HCT116 (cell line): ENCODE measurements around the gene C19orf38. TPM values are rescaled to one million over a fixed set of nuclear protein-coding genes. Genes with fewer than 3 reads are reported as not detected.

ENCODE experiments used
- ATAC-seq: fragments of 200-7000 bp; cut with Tn5 transposase; 2 replicates; pipeline ENCODE4 v1.9.1; 2020; ENCODE audit warnings: mild to moderate bottlenecking, moderate library complexity
- BruUV-seq: library from RNA; stranded (reverse); fragments of 400-500 nt; replicated peaks from 2 replicates; lab custom pipeline; 2021; lab: Mats Ljungman, UMichigan
- CTCF ChIA-PET: fragments of 300-600 bp; sonication (Branson Sonifier 250); formaldehyde crosslinking; loops from one replicate; lab custom pipeline; 2021; ENCODE audit warnings: antibody characterized with exemption; lab: Charles Lee
- POLR2A ChIA-PET: fragments of 300-600, 350-600 bp; sonication (Branson Sonifier 250); formaldehyde crosslinking; loops from one replicate; lab custom pipeline; 2021; ENCODE audit warnings: antibody characterized with exemption; lab: Charles Lee
- RAD21 ChIA-PET, 2 experiments: fragments of 300-600 bp; sonication (Branson Sonifier 250); formaldehyde crosslinking; loops; one replicate each; lab custom pipeline; 2023; ENCODE audit warnings: low total read pairs in 2 of 2; ENCODE audit not compliant: uncharacterized antibody in 2 of 2, unreplicated experiment in 2 of 2, low non-redundant PET in 1 of 2; lab: Charles Lee
- DNase-seq: peaks from one replicate; pipeline ENCODE4 v3.0.0-alpha.2; 2010; ENCODE audit warnings: low read depth, low spot score
- H2AFZ ChIP-seq: fragments of 200-600 bp; shearing (Covaris generic), sonication (generic); 2 replicates; pipeline ENCODE4 v1.6.1; 2017; ENCODE audit warnings: low read depth, mixed run types, mixed read lengths, antibody characterized with exemption, low read length; ENCODE audit not compliant: poor library complexity, severe bottlenecking
- H3K27ac ChIP-seq: 2 replicates; pipeline ENCODE4 v1.5.1; 2012; ENCODE audit warnings: low read depth, low read length
- H3K27me3 ChIP-seq: fragments of 200-600 bp; sonication (generic); 2 replicates; pipeline ENCODE4 v1.6.1; 2016; ENCODE audit warnings: mixed run types, low read length, mixed read lengths; ENCODE audit not compliant: insufficient read depth
- H3K36me3 ChIP-seq, 2 experiments: fragments of 200-500 bp in 1 of 2; fragments of 200-600 bp in 1 of 2; sonication (Bioruptor generic) in 1 of 2; sonication (generic) in 1 of 2; 2 replicates each; pipeline versions ENCODE4 v1.5.1 to v1.6.1; 2014 to 2016; ENCODE audit warnings: low read length in 2 of 2, inconsistent platforms in 1 of 2, mixed read lengths in 1 of 2, mixed run types in 1 of 2; ENCODE audit not compliant: insufficient read depth in 2 of 2, control insufficient read depth in 1 of 2
- H3K4me1 ChIP-seq, 2 experiments: fragments of 200-600 bp in 1 of 2; sonication (generic) in 1 of 2; 2 replicates each; pipeline versions ENCODE4 v1.5.1 to v1.6.1; 2012 to 2017; ENCODE audit warnings: low read length in 2 of 2, inconsistent platforms in 1 of 2, mild to moderate bottlenecking in 1 of 2, mixed read lengths in 1 of 2, mixed run types in 1 of 2, moderate library complexity in 1 of 2; ENCODE audit not compliant: insufficient read depth in 2 of 2, control insufficient read depth in 1 of 2
- H3K4me2 ChIP-seq: fragments of 200-600 bp; sonication (generic); 2 replicates; pipeline ENCODE4 v1.6.1; 2017; ENCODE audit warnings: mixed run types, low read length, mixed read lengths
- H3K4me3 ChIP-seq, 2 experiments: fragments of 200-600 bp in 1 of 2; sonication (generic) in 1 of 2; replicated peaks in 1 of 2; 2 replicates each; pipeline ENCODE4 v1.5.1; 2011 to 2016; ENCODE audit warnings: low read length in 2 of 2, control low read depth in 1 of 2, low read depth in 1 of 2, mild to moderate bottlenecking in 1 of 2, mixed read lengths in 1 of 2, mixed run types in 1 of 2
- H3K79me2 ChIP-seq: fragments of 200-600 bp; sonication (generic); 2 replicates; pipeline ENCODE4 v1.6.1; 2017; ENCODE audit warnings: mild to moderate bottlenecking, mixed run types, low read length, moderate library complexity, mixed read lengths; ENCODE audit not compliant: insufficient read depth
- H3K9ac ChIP-seq: fragments of 200-600 bp; sonication (generic); 2 replicates; pipeline ENCODE4 v1.6.1; 2016; ENCODE audit warnings: low read length, mixed read lengths
- H3K9me2 ChIP-seq: fragments of 200-600 bp; sonication (generic), shearing (Covaris generic); 2 replicates; pipeline ENCODE4 v1.6.1; 2017; ENCODE audit warnings: mixed run types, mild to moderate bottlenecking, moderate library complexity; ENCODE audit not compliant: insufficient read depth
- H3K9me3 ChIP-seq, 2 experiments: fragments of 200-500 bp in 1 of 2; fragments of 200-600 bp in 1 of 2; sonication (Bioruptor generic) in 1 of 2; sonication (generic) in 1 of 2; 2 replicates each; pipeline ENCODE4 v1.6.1; 2014 to 2017; ENCODE audit warnings: low read length in 2 of 2, mixed read lengths in 2 of 2, inconsistent platforms in 1 of 2, low read depth in 1 of 2, mild to moderate bottlenecking in 1 of 2, mixed run types in 1 of 2, moderate library complexity in 1 of 2; ENCODE audit not compliant: control insufficient read depth in 1 of 2, insufficient read depth in 1 of 2
- H4K20me1 ChIP-seq: fragments of 200-600 bp; sonication (generic), shearing (Covaris generic); 2 replicates; pipeline ENCODE4 v1.6.1; 2017; ENCODE audit warnings: mixed run types, mild to moderate bottlenecking, moderate library complexity; ENCODE audit not compliant: insufficient read depth
- ATF3 ChIP-seq: IDR thresholded peaks from 2 replicates; pipeline ENCODE4 v1.6.1; 2012
- CBX3 ChIP-seq: IDR thresholded peaks from 2 replicates; pipeline ENCODE4 v1.6.1; 2012; ENCODE audit warnings: low read depth
- CEBPB ChIP-seq: IDR thresholded peaks from 2 replicates; pipeline ENCODE4 v1.6.1; 2012; ENCODE audit warnings: low read depth
- EGR1 ChIP-seq: IDR thresholded peaks from 2 replicates; pipeline ENCODE4 v1.6.1; 2012; ENCODE audit warnings: low read depth
- EZH2 ChIP-seq: fragments of 200-600 bp; sonication (generic); IDR thresholded peaks from 2 replicates; pipeline ENCODE4 v1.6.1; 2017; ENCODE audit warnings: antibody characterized with exemption, mixed run types
- EZH2phosphoT487 ChIP-seq: fragments of 200-600 bp; IDR thresholded peaks from 2 replicates; pipeline ENCODE4 v1.6.1; 2018; ENCODE audit warnings: antibody characterized with exemption, borderline replicate concordance
- POLR2A ChIP-seq: IDR thresholded peaks from 2 replicates; pipeline ENCODE4 v1.7.0; 2011; ENCODE audit warnings: borderline replicate concordance; ENCODE audit not compliant: insufficient read depth, insufficient read length; ENCODE audit errors: extremely low read depth
- POLR2AphosphoS5 ChIP-seq: IDR thresholded peaks from 2 replicates; pipeline ENCODE4 v1.6.1; 2011; ENCODE audit warnings: mild to moderate bottlenecking, low read depth, low read length, moderate library complexity
- RAD21 ChIP-seq: IDR thresholded peaks from 2 replicates; pipeline ENCODE4 v1.6.1; 2012; ENCODE audit warnings: low read depth, mild to moderate bottlenecking
- SIN3A ChIP-seq: IDR thresholded peaks from 2 replicates; pipeline ENCODE4 v1.6.1; 2012; ENCODE audit warnings: low read depth
- SP1 ChIP-seq: IDR thresholded peaks from 2 replicates; pipeline ENCODE4 v1.6.1; 2012; ENCODE audit warnings: low read depth
- SRF ChIP-seq: IDR thresholded peaks from 2 replicates; pipeline ENCODE4 v1.6.1; 2012; ENCODE audit warnings: low read depth
- YY1 ChIP-seq: IDR thresholded peaks from 2 replicates; pipeline ENCODE4 v1.6.1; 2011; ENCODE audit warnings: low read length, low read depth, moderate library complexity, mild to moderate bottlenecking; ENCODE audit not compliant: insufficient replicate concordance; ENCODE audit errors: extremely low read depth
- ZBTB33 ChIP-seq: IDR thresholded peaks from 2 replicates; pipeline ENCODE4 v1.6.1; 2011; ENCODE audit warnings: mild to moderate bottlenecking, low read length, moderate library complexity; ENCODE audit not compliant: insufficient replicate concordance; ENCODE audit errors: extremely low read depth
- ZFX ChIP-seq: fragments of 450-650 bp; IDR thresholded peaks from 2 replicates; pipeline ENCODE4 v1.6.1; 2017
- ZNF274 ChIP-seq: fragments of 200-500 bp; sonication (Bioruptor generic); IDR thresholded peaks from 2 replicates; pipeline ENCODE4 v1.6.1; 2014; ENCODE audit warnings: mild to moderate bottlenecking, low read depth, low read length, inconsistent platforms
- intact Hi-C: fragments of 100-400 bp; cut with micrococcal nuclease; formaldehyde crosslinking; loops from 2 replicates; pipeline ENCODE4 v1.10.0; 2022
- total RNA-seq: library from RNA; stranded (reverse); gene quantifications from one replicate; pipeline ENCODE4 v1.2.1, GENCODE V29; 2021; ENCODE audit not compliant: unreplicated experiment
- TF ChIP-seq, protein P1 (sequence below): IDR thresholded peaks from 2 replicates; pipeline ENCODE4 v1.6.1; 2012

C19orf38 gene
- total RNA-seq, 1 experiment from 2014 or later, result 0.74 TPM

- no peaks in the 10 kb centered on the region for H3K27me3 ChIP-seq
- no peak overlapping the region for H2AFZ ChIP-seq
- H3K9ac ChIP-seq, result no peak overlapping the region
- CTCF ChIA-PET, result no interaction called here
- TF ChIP-seq SIN3A, result no peak
- no peak for TF ChIP-seq ZFX
- no peak for TF ChIP-seq EZH2
- TF ChIP-seq EGR1, result no peak
- no peak for TF ChIP-seq POLR2A
- no peak for TF ChIP-seq RAD21
- no peak for TF ChIP-seq ZBTB33
- no peak for TF ChIP-seq EZH2phosphoT487
- TF ChIP-seq SRF, result no peak
- TF ChIP-seq CEBPB, result no peak
- no peak for TF ChIP-seq POLR2AphosphoS5
- TF ChIP-seq, protein P1, sequence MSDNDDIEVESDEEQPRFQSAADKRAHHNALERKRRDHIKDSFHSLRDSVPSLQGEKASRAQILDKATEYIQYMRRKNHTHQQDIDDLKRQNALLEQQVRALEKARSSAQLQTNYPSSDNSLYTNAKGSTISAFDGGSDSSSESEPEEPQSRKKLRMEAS, result no peak
- TF ChIP-seq ATF3, result no peak
- no peak for TF ChIP-seq CBX3
- no peak for TF ChIP-seq SP1
- TF ChIP-seq ZNF274, result no peak
- no peak for TF ChIP-seq YY1
- no peaks in the 10 kb centered on the region for H3K4me1 ChIP-seq
- H3K9me3 ChIP-seq, result no peaks in the 10 kb centered on the region
- intact Hi-C loops, result no loop called here
- H3K4me2 ChIP-seq, result no peak overlapping the region
- no peak for DNase-seq
- no TSS peak for BruUV-seq
- RAD21 ChIA-PET, result no interaction called here
- no peaks in the 10 kb centered on the region for H3K9me2 ChIP-seq
- H3K36me3 ChIP-seq, result peaks cover 14 to 31% of the 10 kb centered on the region in 2 experiments
- POLR2A ChIA-PET, result interaction anchor here (1.2 kb wide), 1 partner anchor 12 kb away, joined by 3 read pairs; the partner anchor contains the start of gene TMED1
- no peak overlapping the region for H3K4me3 ChIP-seq
- ATAC-seq, result no peak
- H4K20me1 ChIP-seq, result no peaks in the 10 kb centered on the region
- no peak overlapping the region for H3K27ac ChIP-seq
- no peaks in the 10 kb centered on the region for H3K79me2 ChIP-seq
These were observed 24.5 kb upstream of the C19orf38 start for GRCh38 chr19:10823690-10824089.
